Measurements from ENCODE around the gene ERBB4.

The ERBB4 gene

DNA sequence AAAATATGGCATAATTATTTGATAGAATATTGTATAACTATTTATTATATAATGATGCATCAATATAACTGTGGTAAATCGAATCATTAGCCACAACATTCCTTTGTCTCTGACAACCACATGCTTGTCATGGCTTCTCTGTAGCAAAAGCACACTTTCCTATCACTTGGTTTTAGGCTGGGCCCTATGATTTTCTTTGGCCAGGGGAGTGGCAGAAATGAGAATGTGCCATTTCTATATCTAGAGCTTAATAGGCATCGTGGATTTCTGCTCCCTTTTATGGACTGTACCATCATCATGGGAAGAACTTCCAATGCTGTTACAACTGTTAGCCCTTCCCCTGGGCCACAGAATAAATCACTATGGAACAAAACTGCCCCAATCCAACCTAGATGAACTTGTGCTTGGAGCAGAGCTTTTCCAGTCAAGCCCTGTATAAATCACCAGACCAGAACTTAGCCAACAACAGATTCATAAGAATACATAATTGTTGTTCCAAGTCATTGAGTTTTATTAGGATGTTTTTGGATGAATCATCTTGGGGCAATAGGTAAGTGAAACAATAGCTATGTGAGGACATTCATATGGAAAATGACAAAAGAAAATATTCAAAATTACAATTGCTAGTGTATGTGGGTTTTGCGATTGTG is 715.8 kb downstream of the ERBB4 start:
- Histone ChIP-seq H3K4me3 (ENCODE audit: low read length) (no peak overlapping the region), H3K79me2 (ENCODE audit: low read length) (no peaks in the 10 kb centered on the region), H3K4me2 (ENCODE audit: low read depth, low read length) (no peak overlapping the region), H3K4me1 (ENCODE audit: low read length) (no peaks in the 10 kb centered on the region), H4K20me1 (ENCODE audit: insufficient read depth, low read length) (no peaks in the 10 kb centered on the region), H3K27me3 (replicated peaks; ENCODE audit: insufficient read depth, low read length) (no peaks in the 10 kb centered on the region), H2AFZ (ENCODE audit: low read length) (no peak overlapping the region), H3F3A (ENCODE audit: insufficient read depth, low read length) (no peaks in the 10 kb centered on the region), H3K9ac (ENCODE audit: low read length) (no peak overlapping the region), H3K9me3 (replicated peaks; ENCODE audit: insufficient read depth, low read length) (no peaks in the 10 kb centered on the region), H3K36me3 (replicated peaks; ENCODE audit: insufficient read depth, low read length) (no peaks in the 10 kb centered on the region), H3K9me2 (replicated peaks; ENCODE audit: insufficient read depth, low read length) (no peaks in the 10 kb centered on the region), H3K27ac (ENCODE audit: low read length) (no peak overlapping the region)
- TF ChIP-seq EZH2 (optimal IDR thresholded peaks at IDR 0.05; ENCODE audit: low read depth, low read length) (no peak), EZH2phosphoT487 (IDR thresholded peaks at IDR 0.05; ENCODE audit: low read length) (no peak)
- TF ChIP-seq, protein P1, sequence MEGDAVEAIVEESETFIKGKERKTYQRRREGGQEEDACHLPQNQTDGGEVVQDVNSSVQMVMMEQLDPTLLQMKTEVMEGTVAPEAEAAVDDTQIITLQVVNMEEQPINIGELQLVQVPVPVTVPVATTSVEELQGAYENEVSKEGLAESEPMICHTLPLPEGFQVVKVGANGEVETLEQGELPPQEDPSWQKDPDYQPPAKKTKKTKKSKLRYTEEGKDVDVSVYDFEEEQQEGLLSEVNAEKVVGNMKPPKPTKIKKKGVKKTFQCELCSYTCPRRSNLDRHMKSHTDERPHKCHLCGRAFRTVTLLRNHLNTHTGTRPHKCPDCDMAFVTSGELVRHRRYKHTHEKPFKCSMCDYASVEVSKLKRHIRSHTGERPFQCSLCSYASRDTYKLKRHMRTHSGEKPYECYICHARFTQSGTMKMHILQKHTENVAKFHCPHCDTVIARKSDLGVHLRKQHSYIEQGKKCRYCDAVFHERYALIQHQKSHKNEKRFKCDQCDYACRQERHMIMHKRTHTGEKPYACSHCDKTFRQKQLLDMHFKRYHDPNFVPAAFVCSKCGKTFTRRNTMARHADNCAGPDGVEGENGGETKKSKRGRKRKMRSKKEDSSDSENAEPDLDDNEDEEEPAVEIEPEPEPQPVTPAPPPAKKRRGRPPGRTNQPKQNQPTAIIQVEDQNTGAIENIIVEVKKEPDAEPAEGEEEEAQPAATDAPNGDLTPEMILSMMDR (IDR thresholded peaks at IDR 0.05; ENCODE audit: low read length), result no peak
- DNase-seq, result no peak

DNA sequence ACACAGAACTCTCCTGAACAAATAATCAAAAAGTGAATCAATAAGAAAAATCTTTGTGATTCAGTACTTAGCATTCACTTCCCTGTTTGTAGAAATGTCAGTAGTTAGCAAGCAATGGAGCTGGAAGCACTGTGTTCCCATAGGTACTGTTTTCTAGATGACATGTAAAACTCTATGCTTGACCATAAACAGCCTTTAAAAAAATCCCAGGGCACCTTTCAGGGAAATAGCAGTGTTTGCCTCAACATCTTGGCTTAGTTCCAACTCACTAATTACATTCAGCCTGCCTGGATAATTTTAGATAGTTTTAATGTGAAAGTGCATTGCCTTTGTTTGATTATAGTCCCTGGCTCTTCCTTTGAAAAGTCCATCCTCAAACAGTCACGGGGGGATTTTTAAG is 721.8 kb downstream of the ERBB4 start:
- TF ChIP-seq EZH2phosphoT487 (IDR thresholded peaks at IDR 0.05; ENCODE audit: low read length) (no peak), EZH2 (optimal IDR thresholded peaks at IDR 0.05; ENCODE audit: low read depth, low read length) (no peak)
- TF ChIP-seq, protein P1 (IDR thresholded peaks at IDR 0.05; ENCODE audit: low read length), result no peak
- no peaks in the 10 kb centered on the region for H3F3A ChIP-seq (ENCODE audit: insufficient read depth, low read length)
- H4K20me1 ChIP-seq (ENCODE audit: insufficient read depth, low read length), result no peaks in the 10 kb centered on the region

DNA sequence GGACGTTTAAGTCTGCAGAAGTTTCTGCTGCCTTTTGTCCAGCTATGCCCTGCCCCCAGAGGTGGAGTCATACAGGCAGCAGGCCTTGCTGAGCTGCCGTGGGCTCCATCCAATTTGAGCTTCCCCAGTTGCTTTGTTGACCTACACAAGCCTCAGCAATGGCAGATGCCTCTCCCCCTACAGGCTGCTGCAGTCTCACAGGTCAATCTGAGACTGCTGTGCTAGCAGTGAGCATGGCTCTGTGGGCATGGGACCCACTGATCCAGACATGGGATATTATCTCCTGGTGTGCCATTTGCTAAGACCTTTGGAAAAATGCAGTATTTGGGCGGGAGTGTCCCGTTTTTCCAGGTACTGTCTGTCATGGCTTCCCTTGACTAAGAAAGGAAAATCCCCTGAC is 726.0 kb downstream of the ERBB4 start:
- no peaks in the 10 kb centered on the region for H3K36me3 ChIP-seq (replicated peaks; ENCODE audit: insufficient read depth, low read length)
- H4K20me1 ChIP-seq (ENCODE audit: insufficient read depth, low read length), result no peaks in the 10 kb centered on the region
- H3K4me3 ChIP-seq (ENCODE audit: low read length), result no peak overlapping the region
- no peak overlapping the region for H2AFZ ChIP-seq (ENCODE audit: low read length)
- H3K9ac ChIP-seq (ENCODE audit: low read length), result no peak overlapping the region
- no peaks in the 10 kb centered on the region for H3K4me1 ChIP-seq (ENCODE audit: low read length)
- H3K27ac ChIP-seq (ENCODE audit: low read length), result no peak overlapping the region
- H3F3A ChIP-seq (ENCODE audit: insufficient read depth, low read length), result no peaks in the 10 kb centered on the region
- no peaks in the 10 kb centered on the region for H3K27me3 ChIP-seq (replicated peaks; ENCODE audit: insufficient read depth, low read length)
- H3K4me2 ChIP-seq (ENCODE audit: low read depth, low read length), result no peak overlapping the region
- no peak for TF ChIP-seq EZH2 (optimal IDR thresholded peaks at IDR 0.05; ENCODE audit: low read depth, low read length)
- no peaks in the 10 kb centered on the region for H3K9me2 ChIP-seq (replicated peaks; ENCODE audit: insufficient read depth, low read length)
- no peaks in the 10 kb centered on the region for H3K9me3 ChIP-seq (replicated peaks; ENCODE audit: insufficient read depth, low read length)
- no peak for DNase-seq
- no peaks in the 10 kb centered on the region for H3K79me2 ChIP-seq (ENCODE audit: low read length)

More for the DNA sequence above, 721.8 kb downstream of the ERBB4 start:
- no peaks in the 10 kb centered on the region for H3K9me3 ChIP-seq (replicated peaks; ENCODE audit: insufficient read depth, low read length)
- no peaks in the 10 kb centered on the region for H3K27me3 ChIP-seq (replicated peaks; ENCODE audit: insufficient read depth, low read length)
- no peak overlapping the region for H3K4me3 ChIP-seq (ENCODE audit: low read length)
- H3K27ac ChIP-seq (ENCODE audit: low read length), result no peak overlapping the region
- H3K36me3 ChIP-seq (replicated peaks; ENCODE audit: insufficient read depth, low read length), result no peaks in the 10 kb centered on the region
- no peak overlapping the region for H2AFZ ChIP-seq (ENCODE audit: low read length)
- no peak overlapping the region for H3K4me2 ChIP-seq (ENCODE audit: low read depth, low read length)
- H3K4me1 ChIP-seq (ENCODE audit: low read length), result no peaks in the 10 kb centered on the region
- H3K9ac ChIP-seq (ENCODE audit: low read length), result no peak overlapping the region
- H3K79me2 ChIP-seq (ENCODE audit: low read length), result no peaks in the 10 kb centered on the region
- DNase-seq, result no peak
- no peaks in the 10 kb centered on the region for H3K9me2 ChIP-seq (replicated peaks; ENCODE audit: insufficient read depth, low read length)

DNA sequence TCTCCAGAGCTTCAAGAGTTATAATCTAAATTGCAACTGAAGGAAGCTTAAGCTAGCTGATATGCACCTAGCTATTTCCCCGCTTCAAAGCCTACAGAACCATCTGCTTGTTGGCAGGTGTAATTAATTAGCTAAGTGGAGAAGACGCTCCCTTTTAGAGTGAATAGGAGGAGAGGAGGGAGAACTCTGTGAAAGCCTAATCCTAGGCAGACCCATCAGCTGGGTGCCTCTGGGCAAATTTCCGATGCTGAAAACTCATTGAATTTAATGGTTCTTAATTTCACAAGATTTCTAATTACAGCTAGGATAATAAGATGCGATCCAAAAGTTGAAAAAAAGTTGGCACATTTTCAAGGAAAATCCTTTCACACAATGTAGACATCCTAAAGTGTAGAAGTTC is 735.9 kb downstream of the ERBB4 start:
- TF ChIP-seq EZH2phosphoT487 (IDR thresholded peaks at IDR 0.05; ENCODE audit: low read length) (no peak), EZH2 (optimal IDR thresholded peaks at IDR 0.05; ENCODE audit: low read depth, low read length) (no peak)
- TF ChIP-seq, protein P1 (IDR thresholded peaks at IDR 0.05; ENCODE audit: low read length), result no peak
- Histone ChIP-seq H3K4me1 (ENCODE audit: low read length) (no peaks in the 10 kb centered on the region), H3K79me2 (ENCODE audit: low read length) (no peaks in the 10 kb centered on the region), H3K27me3 (replicated peaks; ENCODE audit: insufficient read depth, low read length) (no peaks in the 10 kb centered on the region), H3K9me3 (replicated peaks; ENCODE audit: insufficient read depth, low read length) (no peaks in the 10 kb centered on the region), H2AFZ (ENCODE audit: low read length) (no peak overlapping the region), H3K4me2 (ENCODE audit: low read depth, low read length) (no peak overlapping the region), H4K20me1 (ENCODE audit: insufficient read depth, low read length) (no peaks in the 10 kb centered on the region), H3F3A (ENCODE audit: insufficient read depth, low read length) (no peaks in the 10 kb centered on the region), H3K27ac (ENCODE audit: low read length) (no peak overlapping the region), H3K9ac (ENCODE audit: low read length) (no peak overlapping the region), H3K36me3 (replicated peaks; ENCODE audit: insufficient read depth, low read length) (no peaks in the 10 kb centered on the region), H3K9me2 (replicated peaks; ENCODE audit: insufficient read depth, low read length) (no peaks in the 10 kb centered on the region), H3K4me3 (ENCODE audit: low read length) (no peak overlapping the region)
- no peak for DNase-seq

All from MM.1S (cell line).